ENCODE data around the gene PUSL1.

PUSL1 gene

GRCh38 chr1:1292851-1293250, 15.5 kb upstream of the PUSL1 start:
- DNase-seq = no peak
- in situ Hi-C loops (cut with MboI; ENCODE audit: low pct_unique_long_range_greater_than_20kb, low sequenced_read_pairs) = no loop called here

GRCh38 chr1:1293263-1294249, 14.8 kb upstream of the PUSL1 start:
- no peak for DNase-seq
- in situ Hi-C loops (cut with MboI; ENCODE audit: low pct_unique_long_range_greater_than_20kb, low sequenced_read_pairs) = no loop called here

GRCh38 chr1:1294250-1294890, 14.0 kb upstream of the PUSL1 start:
- no peak for DNase-seq
- in situ Hi-C loops (cut with MboI; ENCODE audit: low pct_unique_long_range_greater_than_20kb, low sequenced_read_pairs) = no loop called here

- no peak for DNase-seq
- in situ Hi-C loops (cut with MboI; ENCODE audit: low pct_unique_long_range_greater_than_20kb, low sequenced_read_pairs) = no loop called here
Observed at GRCh38 chr1:1295154-1295923, 13.1 kb upstream of the PUSL1 start.

GRCh38 chr1:1296070-1297061, 12.0 kb upstream of the PUSL1 start:
- in situ Hi-C loops (cut with MboI; ENCODE audit: low pct_unique_long_range_greater_than_20kb, low sequenced_read_pairs) = no loop called here
- no peak for DNase-seq

- in situ Hi-C loops (cut with MboI; ENCODE audit: low pct_unique_long_range_greater_than_20kb, low sequenced_read_pairs) = no loop called here
- DNase-seq = no peak
Observed at GRCh38 chr1:1297802-1298424, 10.5 kb upstream of the PUSL1 start.

- in situ Hi-C loops (cut with MboI; ENCODE audit: low pct_unique_long_range_greater_than_20kb, low sequenced_read_pairs) = no loop called here
- DNase-seq = no peak
Observed at GRCh38 chr1:1298861-1299685, 9.3 kb upstream of the PUSL1 start.

- DNase-seq = peak; percentile 24
- in situ Hi-C loops (cut with MboI; ENCODE audit: low pct_unique_long_range_greater_than_20kb, low sequenced_read_pairs) = no loop called here
Observed at GRCh38 chr1:1299686-1300351, 8.6 kb upstream of the PUSL1 start.

- in situ Hi-C loops (cut with MboI; ENCODE audit: low pct_unique_long_range_greater_than_20kb, low sequenced_read_pairs) = no loop called here
- DNase-seq = no peak
Observed at GRCh38 chr1:1300352-1300739, 8.1 kb upstream of the PUSL1 start.

- peak; percentile 22 for DNase-seq
- in situ Hi-C loops (cut with MboI; ENCODE audit: low pct_unique_long_range_greater_than_20kb, low sequenced_read_pairs) = no loop called here
Observed at GRCh38 chr1:1302006-1302430, 6.4 kb upstream of the PUSL1 start.

- in situ Hi-C loops (cut with MboI; ENCODE audit: low pct_unique_long_range_greater_than_20kb, low sequenced_read_pairs) = no loop called here
- DNase-seq = no peak
Observed at GRCh38 chr1:1302951-1303509, 5.4 kb upstream of the PUSL1 start.

GRCh38 chr1:1303736-1304135, 4.7 kb upstream of the PUSL1 start:
- DNase-seq = no peak
- in situ Hi-C loops (cut with MboI; ENCODE audit: low pct_unique_long_range_greater_than_20kb, low sequenced_read_pairs) = no loop called here

GRCh38 chr1:1304331-1305299, 3.8 kb upstream of the PUSL1 start:
- no peak for DNase-seq

GRCh38 chr1:1305300-1306069, 2.9 kb upstream of the PUSL1 start:
- in situ Hi-C loops (cut with MboI; ENCODE audit: low pct_unique_long_range_greater_than_20kb, low sequenced_read_pairs) = no loop called here
- peak; percentile 63 for DNase-seq

More at GRCh38 chr1:1304331-1305299, 3.8 kb upstream of the PUSL1 start:
- in situ Hi-C loops (cut with MboI; ENCODE audit: low pct_unique_long_range_greater_than_20kb, low sequenced_read_pairs) = no loop called here
